Mucosa of gallbladder (tissue), 1 donor: ENCODE data around the gene ATG7. TPM values are rescaled to one million over a fixed set of nuclear protein-coding genes. Genes with fewer than 3 reads are reported as not detected.
A peak's percentile ranks its signal among the peaks of the same experiment; 100 is the strongest.
"Not testable (repeated sequence)": the region's sequence is repeated elsewhere in the genome, so short reads cannot be mapped to it uniquely, and the experiment has no call there.

Source experiments
- DNase-seq: peaks from one replicate; pipeline ENCODE4 v3.0.0-alpha.2; 2020; ENCODE audit warnings: low spot score
- total RNA-seq: library from RNA; stranded (reverse); gene quantifications from one replicate; pipeline ENCODE4 v1.2.1, GENCODE V29; 2021
- donor health status: DM: no; HTN: no; CAD: no.

Gene ATG7
- total RNA-seq, 1 donor from 2014 or later, result 32.0 TPM

DNA sequence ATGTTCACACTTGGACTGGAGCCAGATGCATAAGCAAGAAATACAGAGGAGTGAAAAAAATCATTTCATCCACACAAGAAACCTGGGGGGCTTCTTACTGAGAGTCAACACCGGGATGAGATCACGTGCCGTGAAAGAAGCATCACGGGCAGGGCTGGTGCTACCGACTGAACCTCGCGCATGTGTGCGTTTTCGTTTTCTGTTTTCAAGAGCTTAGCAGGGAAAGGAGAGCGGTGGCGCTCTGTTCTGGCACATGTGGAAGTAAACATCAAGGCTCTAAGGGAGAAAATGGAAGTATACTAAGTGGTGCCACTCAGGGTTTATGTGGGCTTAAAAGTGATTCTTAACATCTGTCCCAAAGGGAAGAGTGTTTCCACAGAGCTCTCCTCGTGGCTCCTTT, 315.6 kb downstream of the ATG7 start:
- DNase-seq, result no peak

DNA sequence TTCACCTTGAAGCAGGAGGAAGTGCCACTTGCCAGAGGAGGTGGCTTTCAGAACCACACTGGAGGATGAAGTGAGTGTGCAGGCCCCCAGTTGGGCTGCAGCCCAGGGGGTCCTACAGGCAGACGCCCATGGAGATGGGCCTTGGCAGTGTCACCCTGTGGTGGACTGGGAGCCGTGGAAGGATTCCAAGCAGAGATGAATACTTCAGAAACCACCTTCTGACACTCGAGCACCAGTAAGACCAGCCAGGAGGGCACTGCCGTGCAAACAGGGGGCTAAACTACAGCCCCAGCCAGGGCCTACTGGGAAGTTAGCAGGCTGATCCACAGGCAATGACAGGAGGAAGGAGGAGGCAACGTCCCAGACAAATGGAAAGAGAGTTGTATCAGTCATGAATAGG, 316.1 kb downstream of the ATG7 start:
- DNase-seq, result no peak

DNA sequence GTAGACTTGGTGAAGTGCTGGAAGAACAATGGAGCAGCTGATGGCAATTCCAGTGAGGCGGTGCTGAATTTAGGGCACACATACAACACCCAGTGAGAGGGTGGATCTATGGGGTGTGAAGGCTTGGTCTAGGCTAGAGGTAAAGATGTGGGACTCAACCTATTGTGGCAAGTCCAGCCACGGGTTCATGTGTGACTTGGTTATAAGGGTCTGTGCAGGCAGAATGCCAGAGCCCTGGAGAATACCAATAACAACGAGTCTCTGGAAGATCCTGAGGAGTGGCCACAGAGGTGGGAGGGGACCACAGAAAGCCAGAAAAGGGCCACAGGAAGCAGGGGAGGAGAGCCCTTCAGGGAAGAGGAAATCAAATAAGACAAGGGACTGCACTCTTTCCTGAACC, 316.6 kb downstream of the ATG7 start:
- no peak for DNase-seq

DNA sequence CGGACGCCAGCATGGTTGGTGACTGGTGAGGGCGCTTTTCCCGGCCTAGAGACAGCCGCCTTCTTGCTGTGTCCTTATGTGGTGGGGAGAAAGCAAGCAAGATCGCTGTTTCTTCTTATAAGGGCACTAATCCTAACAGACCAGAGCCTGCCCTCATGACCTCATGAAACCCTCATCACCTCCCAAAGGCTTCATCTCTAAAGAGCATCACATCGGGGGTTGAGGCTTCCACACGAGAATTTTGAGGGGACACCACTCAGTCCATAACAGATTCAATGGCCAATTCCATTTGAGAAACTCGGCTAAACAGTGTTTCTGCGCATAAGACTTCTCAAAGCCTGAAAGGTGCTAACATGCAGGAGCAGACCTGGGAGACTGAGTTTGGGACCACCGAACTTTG, 317.5 kb downstream of the ATG7 start:
- no peak for DNase-seq

DNA sequence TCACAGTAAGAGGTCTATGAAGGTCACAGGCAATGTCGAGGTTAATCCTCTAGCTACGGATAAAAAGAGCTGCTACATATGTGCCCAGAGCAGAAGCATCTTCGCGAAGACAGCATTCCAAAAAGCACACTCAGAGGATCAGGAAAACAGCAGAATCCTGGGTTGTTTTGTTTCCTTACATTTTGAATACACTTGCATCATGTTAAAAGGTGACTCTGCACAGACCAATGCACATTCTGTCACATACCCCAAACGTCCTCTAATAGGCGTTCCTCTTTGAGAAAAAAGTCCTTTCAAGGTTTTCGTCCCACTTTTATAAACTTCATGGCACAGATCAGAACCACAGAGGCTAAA, 318.8 kb downstream of the ATG7 start:
- no peak for DNase-seq

DNA sequence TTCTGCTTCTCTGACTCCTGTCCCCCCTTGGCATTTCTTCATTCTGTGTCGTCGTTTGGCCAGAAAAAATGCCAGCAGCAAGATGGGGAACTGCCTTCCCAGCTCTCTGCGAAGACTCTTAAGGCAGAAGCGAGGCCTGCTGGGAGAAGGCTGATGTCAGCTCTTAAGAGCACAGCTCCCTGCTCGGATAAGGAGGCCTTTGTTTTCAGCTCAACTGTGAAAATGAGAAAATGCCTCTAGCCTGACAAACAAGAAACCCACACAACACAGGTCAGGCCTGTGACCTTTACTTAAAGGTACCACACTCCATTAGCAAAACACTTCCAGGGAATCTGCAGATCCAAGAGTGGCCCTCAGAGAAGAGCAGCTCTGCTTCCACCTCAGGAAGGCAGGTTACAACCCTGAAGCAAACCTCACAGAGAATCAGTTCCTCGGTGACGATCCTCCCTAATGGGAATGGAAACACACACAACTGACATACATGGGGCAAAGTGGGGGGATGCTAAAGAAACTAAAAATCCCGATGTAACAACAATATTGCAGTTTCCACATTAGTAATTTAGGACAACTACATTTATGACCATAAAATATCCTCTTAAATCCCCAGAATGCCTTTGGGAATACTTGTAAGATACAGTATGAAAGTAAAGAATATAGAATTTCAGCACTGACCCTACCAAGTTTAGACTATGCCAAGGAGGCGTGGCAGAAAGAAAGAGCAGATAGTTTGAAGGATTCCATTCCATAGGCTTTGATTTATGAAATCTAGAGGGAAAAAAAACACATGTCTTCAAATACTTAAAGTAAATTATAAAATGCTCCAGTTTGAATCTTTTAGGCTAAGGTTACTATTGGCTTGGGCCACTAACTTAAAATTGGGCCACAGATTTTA, 319.4 kb downstream of the ATG7 start:
- peak; percentile 59 for DNase-seq

DNA sequence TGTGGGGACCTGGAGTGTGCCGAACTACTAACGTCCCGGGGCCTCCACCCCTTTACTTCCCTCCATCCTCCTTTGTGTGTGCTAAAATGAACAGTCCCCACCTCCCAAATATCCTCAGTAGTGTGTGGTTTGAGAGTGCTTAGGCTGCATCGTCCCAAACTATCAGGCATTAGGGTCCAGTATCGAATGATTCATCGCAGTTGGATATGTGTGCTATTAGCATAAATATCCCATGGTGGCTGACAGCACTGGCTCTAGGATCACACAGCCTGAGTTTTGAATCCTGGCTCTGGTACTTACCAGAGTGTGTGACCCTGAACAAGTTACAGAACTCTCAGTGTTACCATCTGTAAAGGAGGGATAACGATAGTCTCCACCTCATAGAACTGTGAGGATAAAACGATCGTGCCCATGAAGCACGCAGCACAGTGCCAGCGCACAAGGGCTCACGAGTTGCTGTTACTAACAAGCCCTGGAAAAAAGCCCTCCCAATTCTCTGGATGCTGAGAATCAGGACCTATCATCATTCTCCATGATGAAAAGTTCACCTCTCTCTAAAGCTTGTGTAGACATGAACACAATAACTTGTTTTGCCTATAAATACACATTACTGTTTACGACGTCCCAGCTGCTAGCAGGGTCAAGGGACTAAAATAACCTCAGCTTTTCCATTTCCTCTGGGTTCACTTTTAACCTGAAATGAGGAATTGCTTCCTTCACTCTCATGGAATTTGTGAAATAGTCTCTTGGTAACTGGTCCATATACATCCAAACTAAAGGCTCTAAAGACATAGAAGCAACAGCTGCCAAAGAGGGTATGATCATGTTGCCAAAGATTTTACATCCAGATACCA, 320.5 kb downstream of the ATG7 start:
- no peak for DNase-seq

DNA sequence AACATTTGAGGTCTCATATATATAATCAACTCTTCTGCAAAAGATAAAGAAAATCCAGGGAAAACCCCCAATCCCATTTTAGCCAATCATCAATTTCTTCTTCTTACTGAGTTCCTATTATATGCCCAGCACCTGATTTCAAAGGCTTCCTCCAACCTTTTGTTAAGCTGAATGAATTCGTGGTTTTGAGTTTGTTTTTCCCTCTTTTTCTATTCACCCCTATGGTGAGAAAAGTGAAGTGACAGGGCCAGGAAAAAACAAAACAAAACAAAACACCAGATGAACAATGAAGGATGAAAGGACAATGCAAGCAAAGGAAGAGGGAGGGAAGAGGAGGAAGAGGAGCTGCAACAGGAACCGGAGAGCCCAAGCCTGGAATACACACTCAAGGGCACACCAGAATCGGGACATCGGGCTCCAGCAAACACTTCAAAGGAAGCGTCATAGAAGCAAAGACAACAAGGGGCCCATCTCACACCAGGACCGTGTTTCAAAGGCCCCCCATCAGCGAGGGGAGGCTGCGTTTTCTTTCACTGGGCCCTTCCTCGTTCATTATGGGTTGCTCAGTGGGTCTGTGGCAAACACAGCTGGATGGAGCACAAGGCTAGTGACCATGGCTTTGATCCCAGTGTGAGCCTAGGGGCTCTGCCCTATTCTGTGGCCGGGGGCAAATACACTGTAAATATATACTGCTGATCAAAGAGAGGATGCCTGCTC, 321.3 kb downstream of the ATG7 start:
- no peak for DNase-seq

DNA sequence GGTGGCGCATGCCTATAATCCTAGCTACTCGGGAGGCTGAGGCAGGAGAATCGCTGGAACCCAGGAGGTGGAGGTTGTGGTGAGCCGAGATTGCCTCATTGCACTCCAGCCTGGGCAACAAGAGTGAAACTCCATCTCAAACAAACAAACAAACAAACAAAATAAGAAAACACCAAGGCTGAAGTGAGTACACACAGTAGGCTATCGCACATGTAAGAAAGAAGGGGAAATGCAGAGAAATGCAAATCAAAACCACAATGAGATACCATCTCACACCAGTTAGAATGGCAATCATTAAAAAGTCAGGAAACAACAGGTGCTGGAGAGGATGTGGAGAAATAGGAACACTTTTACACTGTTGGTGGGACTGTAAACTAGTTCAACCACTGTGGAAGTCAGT, 322.8 kb downstream of the ATG7 start:
- not testable (repeated sequence) for DNase-seq

DNA sequence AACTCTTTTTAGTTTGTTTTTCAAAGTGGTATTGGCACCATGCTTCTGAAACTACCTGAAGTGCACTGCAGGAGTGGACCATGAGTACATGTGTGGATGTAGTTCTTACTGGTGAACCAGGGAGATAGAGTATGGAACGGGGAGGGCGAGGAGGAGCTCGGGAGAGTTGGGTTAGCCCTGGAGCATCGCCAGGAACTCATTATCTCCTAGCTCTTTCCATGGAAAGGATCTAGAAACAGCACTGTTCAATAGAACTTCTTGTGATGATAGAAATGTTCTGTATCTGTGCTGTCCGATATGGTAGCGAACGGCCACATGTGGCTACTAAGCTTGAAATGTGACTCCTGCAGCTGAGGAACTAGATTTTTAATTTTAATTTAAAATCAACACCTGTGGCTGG, 324.2 kb downstream of the ATG7 start:
- no peak for DNase-seq

DNA sequence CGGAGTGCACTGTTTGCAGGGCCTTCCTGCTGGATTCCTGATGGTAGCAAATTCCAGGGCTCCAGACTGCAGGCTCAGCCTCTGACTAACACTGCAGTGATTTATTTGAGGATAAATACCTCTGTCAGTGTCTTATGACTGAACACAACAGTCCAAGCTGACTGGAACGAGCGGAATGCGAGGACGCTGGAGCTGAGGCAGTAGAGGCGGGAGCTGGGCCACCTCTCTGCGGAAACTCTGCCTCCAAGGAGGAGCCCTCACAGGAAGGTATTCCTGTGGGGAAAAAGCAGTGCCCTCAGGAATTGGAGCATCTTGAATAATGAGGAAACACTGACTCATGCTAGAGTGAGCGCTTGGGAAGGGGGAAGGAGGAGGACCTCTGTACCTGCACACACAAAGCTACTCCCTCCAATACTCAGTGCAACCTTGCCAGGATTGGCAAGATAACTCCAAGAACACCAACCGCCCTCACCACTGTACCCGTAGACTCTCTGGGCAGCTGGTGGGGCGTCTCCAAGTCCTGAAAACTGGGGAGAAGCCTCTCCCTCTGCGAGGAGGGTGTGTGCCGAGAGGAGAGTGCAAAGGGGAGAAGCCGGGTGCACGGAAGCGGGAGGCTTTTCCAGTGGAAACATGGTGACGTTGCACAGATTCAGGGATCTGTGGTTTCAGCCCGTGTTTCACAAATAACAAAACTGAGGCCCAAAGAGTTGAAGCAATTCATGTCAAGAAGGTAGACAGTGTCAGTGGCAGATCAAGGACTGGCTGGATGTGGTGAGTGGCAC, 328.5 kb downstream of the ATG7 start:
- DNase-seq, result peak; percentile 81

DNA sequence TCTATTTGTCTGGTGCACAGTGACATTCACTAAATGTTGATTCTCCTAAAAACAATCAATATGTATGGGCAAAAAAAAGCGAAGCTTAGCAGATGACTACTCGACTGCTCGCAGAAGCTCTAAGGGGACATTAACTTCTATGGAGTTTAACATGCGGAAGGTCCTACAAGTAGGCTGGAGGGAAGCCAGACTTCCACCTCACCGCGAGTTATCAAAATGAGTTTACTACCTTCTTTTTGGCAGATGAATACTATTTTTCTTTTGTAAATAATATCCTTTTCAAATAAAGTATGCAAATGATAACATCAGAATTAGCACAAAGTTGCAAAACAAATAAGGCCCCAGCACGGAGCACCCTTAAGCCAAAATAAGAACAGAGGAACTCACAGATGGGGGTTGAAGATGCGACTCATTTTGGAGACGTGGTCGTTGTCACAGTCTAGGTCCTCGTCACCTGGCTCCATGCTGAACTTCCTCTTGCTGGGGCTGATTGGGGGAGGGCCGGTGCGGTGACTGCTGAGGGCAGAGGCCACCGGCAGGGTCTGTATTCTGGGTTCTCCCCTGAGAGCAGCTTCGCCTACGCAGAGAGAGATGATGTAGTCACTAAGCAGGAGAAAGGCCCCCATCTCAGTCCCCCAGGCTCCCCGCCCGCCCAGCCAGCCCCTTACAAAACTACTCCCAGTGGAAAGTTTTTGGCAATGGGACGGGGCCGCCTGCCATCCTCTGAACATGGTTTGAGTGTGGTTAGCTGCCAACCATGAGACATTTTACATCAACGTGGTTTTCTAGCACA, 329.4 kb downstream of the ATG7 start:
- DNase-seq, result no peak

DNA sequence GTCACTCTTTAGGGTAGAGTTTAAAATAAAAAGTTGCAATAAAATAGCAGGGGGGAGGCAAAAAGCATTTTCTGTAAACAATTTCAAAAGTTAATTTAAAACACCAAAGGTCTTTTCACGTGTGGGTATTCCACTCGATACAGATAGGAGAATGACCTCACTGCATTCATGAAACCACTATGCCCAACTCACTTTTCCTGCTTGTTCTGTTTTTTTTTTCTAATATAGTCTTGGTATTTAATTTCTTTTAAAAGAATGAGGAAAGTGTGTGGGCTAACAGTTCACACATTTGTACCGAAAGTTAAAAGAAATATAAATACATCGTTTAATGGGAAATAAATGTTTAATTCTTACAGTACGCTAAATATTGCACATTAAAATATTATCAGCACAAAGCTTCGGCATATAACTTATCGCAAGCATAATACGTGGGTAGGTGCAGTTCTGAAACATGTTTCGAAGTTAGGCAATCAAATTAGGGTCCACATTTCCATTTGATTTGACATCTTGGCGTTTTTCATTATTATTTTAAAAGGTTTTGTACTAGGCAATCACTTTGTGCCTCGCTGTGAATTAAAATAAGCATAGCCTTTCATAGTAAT, 330.1 kb downstream of the ATG7 start:
- DNase-seq, result no peak

DNA sequence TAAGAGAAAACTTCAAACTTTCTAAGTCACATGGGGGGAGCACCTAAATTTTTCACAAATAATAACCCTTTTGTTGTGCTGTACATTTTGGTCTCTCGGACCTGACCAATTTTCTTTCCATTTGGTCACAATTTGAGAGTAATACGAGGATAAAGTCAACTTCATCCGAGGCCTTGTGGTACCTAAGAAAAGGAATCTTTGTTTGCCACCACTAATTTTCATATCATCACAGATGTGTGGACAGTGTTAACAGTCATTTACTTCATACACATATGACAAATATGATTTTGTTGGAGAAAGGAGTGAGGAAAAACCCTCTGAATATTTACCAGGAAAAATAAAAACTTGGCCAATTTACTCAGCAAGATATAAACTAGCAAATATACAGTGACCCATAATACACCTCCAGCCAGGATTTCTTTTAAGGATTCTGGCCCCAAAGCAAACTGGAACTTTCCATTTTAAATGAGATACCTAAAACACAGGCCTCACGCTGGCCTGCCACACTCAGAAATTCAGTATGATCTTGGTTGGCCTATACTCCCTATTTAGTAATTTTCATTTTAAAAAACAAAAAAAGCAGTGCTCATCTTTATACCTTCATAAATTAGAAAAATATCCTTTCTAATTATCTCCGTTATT, 330.8 kb downstream of the ATG7 start:
- DNase-seq, result no peak

DNA sequence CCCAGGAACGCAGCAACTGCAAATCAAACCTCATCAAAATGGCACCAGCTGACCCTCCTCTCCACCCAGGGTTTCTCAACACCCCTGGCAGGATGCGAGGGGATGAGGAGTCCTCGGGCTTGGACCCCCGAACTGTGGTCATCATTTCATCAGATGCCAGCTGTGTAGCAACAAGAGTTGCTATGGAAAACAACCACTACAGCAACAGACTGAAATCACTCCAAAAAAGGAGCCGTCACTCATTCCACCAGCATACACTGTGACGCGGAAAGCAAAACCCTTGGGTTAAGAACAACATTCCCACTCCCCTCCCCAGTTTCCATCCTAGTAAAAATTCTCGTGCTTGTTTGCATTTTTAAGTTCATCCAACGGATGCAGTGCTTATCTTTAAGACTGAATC, 331.4 kb downstream of the ATG7 start:
- no peak for DNase-seq

DNA sequence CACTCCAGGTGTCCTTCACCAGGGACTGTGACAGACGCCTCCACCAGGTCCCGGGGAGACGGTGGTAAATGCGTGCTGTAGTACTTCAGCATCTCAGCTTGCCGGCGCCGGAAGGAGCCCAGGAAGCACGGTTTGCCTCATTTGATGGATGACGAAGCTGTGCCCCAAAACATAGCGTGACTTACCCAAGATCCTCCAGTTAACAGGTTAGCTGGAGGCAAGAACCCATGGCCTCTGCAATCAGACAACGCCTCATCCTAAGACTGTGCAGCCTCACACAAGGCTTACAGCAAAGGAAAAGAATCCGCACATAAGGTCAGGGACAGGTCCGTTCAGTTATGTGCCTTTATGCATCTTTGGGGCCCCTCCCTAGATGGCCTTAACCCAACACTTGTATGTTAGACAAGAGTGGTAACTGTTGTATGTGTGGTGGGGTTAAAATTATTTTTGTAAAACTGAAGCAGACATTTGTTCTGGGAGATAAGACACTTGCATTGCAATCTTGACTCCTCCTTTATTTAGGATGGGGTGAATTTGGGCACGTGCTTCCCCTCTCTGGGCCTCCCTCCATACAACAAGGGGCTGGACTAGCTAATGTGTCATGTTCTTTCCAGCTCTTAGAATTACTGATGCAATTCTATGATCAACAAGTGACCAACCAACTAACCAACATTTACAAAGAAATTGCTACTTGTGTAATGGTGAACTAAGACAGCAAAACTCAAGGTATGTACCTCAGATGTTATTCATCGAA, 332.1 kb downstream of the ATG7 start:
- no peak for DNase-seq

DNA sequence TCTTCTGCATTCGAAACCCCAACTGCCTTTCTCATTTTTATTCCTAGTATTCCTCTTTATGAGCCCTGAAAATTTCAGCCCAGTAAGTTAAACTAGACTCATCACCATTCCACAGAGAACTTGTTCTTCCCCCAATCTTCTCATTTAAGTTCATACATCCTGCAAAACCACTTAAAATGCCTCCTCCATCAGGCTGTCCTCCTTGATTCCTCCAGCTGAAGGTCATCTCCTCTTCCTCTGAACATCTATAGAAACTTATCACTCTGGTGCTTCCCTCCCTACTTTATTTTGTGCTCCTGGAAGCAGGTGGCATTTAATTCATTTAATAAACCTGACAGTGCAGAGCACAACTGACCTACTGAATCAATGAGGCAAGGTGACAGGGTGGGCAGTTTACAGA, 333.2 kb downstream of the ATG7 start:
- DNase-seq, result no peak

DNA sequence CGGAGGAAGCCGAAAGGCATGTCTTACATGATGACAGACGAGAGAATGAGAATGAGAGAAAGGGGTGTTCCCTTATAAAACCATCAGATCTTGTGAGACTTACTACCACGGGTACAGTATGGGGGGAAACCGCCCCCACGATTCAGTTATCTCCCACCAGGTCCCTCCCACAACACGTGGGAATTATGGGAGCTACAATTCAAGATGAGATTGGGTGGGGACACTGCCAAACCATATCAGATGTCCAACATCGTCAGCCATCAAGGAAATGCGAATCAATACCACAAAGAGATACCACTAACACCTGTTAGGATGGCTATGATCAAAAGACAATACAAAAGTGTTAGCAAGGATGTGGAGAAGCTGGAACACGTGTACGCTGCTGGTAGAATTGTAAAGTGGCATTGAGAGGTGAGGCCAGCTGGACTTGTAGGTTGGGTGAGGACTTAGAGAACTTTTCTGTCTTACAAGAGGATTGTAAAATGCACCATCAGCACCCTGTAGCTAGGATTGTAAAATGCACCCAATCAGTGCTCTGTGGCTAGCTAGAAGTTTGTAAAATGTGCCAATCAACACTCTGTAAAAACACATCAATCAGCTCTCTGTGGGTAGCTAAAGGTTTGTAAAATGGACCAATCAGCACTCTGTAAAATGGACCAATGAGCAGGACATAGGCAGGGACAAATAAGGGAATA, 334.0 kb downstream of the ATG7 start:
- DNase-seq, result no peak
